HG03432 (cell line): ENCODE data around the gene IL18.
"Not testable (repeated sequence)": the region's sequence is repeated elsewhere in the genome, so short reads cannot be mapped to it uniquely, and the experiment has no call there.

Experiments used
- ATAC-seq: cut with Tn5 transposase; IDR thresholded peaks from one replicate; pipeline ENCODE4 v1.9.1; 2021; ENCODE audit warnings: mild to moderate bottlenecking, moderate library complexity; ENCODE audit not compliant: unreplicated experiment

The IL18 gene

DNA sequence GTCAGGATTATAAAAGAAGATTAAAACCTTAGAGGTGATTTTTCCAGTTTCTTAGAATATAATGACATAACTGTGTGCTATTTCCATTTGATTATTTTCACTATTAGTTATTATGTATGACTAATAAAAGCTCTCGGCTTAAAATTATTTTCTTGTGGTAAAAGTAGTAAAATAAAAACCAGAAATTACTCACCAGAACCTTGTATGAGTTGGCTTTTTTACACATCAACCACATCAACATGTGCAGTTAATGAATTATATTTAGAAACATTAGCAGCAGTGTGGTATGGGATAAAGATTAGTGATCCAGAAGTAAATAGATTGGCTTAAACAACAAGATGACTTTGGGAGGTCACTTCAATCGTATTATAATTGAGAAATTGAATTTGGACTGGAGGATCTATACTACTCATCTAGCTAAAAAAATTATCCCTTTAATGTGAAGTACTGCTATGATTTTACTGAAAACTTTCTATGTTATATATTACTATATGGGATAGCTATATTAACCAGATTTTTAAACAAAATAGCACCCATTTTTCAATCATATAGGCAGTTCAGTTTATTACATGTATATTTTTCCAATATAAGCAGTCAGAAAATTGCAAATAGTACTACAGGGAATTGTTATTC, 8.6 kb upstream of the IL18 start:
- ATAC-seq: peak; percentile 76

DNA sequence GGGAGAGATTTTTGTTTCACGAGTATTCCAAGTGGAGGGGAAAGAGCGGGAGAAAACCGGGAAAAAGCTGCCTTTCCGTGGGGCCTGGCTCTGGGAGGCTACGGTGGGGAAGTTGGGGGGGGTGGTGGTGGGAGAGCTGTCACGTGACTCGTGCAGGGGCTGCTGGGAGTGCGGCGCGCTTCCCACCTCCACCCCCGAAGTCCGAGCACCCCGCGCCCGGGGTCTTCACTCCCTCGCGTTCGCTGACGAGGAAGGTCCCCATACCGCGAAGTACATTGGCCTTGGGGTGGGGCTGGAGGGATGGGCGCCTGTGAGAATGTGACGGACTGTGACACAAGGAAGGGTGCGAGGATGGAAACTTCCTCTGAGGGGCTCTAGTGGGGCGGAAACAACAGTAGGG, 3.3 kb upstream of the IL18 start, which contains the start of gene TEX12:
TSS of gene TEX12 (plus strand) at position 228 of the 400 bp plus-strand sequence. CDS start 1,897 bp downstream, outside the sequence.
- ATAC-seq: no peak

DNA sequence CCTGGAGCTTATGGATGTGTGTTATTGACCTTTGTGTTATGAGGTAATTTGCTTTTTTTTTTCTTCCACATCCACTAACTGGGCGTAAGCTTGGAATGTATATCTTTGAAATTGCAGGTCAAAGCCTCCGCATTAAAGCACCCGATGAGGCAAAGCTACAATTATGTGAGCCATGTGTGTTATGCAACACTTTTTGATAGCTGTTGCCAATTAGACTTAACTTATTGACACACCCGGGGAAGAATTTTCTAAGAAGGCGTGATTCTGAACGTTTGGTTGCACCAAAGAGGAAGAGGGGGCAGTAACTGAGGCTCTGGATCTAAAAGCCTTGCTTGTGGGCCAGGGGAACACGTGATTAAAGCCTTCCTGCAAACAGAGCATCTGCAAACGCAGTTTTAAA, 2.7 kb upstream of the IL18 start:
- no peak for ATAC-seq

DNA sequence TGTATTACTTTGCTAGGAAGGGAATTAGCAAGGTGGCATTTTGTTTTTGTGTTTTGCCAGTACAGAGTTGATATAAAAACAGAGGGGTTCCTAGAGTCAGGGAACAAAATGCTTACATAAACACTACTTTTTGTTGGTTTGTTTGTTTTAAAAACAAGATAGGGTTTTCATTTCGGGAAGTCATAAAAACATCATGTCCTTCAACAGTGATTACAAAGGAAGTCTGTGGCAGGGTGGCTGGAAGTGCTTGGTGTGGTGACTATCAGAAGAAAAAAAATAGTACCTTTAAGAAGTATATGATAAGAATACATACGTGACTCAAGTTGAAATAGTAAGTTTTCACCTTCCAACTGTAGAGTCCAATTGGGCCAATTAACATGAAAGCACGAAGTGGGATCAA, 1.2 kb upstream of the IL18 start:
- ATAC-seq: no peak

DNA sequence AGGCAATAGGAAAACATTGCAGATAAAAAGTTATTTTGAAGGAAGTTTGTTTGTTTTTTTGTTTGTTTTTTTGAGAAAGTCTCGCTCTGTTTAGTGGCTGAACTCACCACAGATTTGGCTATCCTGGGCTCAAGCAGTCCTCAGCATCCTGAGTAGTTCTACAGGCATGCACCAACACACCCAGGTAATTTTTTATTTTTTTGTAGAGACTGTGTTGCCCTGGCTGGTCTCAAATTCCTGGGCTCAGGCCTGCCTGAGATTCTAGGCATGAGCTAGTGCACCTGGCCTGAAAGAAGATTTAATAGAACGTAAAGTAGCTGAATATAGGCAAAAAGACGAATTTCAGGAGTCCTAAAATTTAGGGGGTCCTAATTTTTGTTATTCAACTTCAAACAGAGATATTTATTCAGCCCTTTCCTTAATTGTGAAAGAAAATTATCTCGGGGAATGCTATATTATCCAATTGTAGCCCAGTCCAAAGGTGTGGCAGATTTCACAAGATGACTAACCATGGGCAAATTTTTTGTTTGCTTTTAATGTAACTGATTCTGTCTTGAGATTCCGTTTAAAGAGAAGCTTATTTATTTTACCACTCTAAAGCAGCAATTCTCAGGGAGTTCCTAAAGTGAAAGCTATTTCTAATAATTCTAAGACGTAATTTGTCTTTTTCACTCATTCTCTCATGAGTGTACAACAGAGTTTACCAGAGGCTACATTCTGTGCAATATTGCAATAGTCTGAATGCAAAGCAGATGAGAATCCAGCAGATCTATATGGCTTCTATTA, 940 bp downstream of the IL18 start:
- ATAC-seq: no peak

DNA sequence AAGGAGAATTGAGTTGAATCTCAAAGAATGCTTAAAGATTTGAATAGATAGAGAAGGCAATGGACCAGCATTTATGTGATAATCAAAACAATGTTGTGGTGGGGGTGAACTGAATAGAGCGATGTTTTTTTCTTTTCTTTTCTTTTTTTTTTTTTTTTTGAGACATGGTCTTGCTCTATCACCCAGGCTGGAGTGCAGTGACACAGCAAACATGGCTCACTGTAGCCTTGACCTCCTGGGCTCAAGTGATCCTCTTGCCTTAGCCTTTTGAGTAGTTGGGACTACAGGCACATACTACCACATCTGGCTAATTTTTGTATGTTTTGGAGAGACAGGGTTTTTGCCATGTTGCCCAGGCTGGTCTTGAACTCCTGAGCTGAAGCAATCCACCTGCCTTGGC, 1.7 kb downstream of the IL18 start:
- not testable (repeated sequence) for ATAC-seq

DNA sequence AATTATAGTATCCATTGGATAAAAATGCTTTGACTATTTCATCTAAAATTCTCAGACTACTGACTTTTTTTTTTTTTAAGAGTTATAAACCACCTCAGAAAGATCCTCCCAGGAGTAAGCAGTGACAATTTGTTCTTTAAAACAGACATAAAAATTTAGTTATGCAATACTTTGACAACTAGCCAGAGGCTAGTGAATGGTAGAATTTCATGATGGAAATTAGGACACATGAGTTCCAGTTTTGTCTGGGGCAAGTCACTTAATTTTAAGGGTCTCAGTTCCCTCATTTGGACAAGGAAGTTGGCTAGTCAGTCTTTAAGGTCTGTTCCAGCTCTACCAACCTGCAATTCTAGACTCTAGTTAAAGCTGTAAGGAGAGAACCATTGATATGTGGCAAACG, 2.9 kb downstream of the IL18 start:
- ATAC-seq: no peak

DNA sequence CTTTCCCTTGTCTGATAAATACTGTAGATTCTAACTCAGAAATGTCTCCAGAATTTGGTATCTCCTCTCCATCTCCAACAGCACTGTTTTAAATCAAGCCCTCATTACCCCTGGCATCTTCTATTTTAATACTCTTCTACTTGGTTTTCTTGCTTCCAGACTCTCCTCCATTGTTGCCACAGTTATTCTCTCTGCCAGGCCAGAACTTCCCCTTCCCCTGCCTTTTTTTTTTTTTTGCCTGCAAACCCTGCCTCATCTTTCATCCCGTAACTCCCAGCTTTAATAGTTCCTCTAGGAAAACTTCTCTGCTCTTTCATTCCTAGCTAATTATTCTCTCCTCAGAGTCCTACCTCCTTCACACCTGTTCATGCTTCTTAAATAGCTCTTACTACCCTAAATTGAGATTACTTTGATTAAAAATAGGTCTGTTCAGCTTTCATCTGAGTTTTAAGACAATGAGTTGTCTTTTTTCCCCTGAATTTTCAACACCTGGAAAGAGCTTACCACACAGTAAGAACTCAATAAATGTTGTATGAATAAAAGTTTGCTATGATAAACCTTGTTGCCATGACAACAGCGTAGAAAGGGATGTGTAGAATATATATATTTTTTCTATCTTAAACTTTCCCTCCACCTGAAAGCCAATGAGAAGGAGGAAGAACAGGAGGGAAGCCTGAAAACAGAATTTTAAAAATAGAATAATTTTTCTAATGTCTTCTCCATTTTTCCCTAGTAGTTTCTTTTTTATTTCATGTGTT, 3.6 kb downstream of the IL18 start:
- no peak for ATAC-seq

DNA sequence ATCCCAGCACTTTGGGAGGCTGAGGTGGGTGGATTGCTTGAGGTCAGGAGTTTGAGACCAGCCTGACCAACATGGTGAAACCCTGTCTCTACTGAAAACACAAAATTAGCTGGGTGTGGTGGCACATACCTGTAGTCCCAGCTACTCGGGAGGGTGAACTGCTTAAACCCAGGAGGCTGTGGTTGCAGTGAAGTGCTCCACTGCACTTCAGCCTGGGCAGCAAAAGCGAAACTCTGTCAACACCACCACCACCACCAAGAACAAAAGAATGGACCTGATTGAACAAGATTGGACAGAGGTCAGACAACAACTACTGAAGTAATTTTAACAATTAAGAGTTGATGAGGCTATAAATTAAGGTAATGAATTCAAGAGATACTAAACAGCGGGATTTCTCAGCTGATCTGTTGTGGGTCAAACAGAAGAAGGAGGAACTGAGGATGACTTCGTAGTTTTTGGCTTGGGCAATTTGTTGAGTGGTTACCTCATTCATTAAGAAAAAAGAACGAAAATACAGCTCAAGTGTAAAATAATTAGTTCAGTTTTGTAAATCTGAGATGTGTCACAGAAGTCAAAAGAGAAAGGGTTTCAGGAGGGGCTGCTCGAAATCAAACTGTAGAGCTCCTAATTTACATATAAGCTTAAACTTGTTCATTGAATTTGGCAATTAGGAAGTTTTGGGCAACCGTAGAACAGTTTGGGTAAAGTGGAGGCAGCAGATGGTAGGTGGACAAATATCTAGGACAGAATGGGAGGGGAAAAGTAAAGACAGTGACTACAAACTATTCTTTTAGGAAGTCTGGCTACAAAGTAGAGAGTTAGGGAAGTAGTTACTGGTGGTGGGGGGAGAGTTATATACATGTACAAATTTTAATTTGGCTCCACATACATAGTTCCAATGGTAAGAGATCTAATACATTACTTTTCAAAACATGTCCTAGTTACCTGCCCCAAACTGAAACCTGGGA, 4.5 kb downstream of the IL18 start:
- no peak for ATAC-seq

DNA sequence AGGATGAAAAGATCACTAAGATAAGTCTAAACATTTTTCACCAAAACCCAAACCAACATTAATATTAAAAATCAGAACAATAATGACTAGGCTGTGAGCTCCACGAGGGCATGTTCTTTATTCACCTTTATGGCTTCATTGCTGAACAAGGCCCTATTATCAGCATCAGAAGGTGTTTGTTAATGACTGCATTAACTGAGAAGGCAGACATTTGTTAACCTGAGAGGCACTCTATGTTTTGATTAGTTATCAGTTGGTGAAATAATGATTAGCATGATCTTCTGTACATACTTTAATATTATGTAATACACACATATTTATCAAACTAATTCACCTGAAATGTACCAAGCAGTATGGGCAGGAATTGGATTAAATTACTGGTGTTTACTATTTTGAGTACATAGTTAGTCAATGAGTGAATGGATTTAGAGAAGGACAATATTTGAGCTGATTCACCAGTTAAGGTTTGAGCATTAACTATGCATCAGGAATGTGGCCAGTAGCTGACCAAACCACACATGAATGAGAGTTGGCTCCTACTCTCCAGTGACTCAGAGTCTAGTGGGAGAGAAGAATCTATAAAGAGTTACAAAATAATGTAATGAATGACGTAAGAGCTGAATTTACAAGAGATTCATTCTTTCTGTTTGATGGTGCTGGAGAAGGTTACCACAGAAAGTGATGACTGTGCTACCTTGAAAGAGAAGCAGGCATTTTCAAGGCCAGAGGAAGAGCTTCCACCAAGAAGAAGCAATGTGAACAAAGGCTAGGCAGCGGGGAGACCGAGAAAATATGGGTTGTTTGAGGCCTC, 6.7 kb downstream of the IL18 start:
- ATAC-seq: no peak

DNA sequence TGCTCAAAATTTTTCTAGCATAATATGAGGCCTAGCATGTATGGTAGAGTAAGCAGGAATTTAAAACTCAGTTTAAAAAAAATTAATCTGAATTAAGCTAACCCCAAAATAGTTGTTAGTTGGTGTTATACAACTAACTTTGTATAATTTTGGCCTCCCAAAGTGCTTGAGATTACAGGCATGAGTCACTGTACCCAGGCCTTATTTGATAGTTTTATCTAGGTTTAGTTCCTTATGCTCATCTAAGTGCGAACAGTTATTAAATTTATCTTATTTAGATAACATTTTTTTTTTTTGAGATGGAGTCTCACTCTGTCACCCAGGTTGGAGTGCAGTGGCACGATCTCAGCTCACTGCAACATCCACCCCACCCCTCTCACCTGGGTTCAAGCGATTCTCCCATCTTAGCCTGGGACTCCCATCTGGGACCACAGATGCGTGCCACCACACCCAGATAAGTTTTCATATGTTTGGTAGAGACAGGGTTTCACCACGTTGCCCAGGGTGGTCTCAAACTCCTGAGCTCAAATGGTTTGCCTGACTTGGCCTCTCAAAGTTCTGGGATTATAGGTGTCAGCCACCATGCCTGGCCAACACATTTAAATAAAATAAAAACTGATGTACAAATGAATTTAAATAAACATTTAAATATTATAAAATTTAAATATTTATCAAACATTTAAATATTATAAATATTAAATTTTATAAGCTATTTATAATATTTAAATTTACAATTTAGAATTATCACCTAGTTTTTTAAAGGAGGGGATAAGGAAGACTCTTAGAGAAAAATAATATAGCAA, 7.5 kb downstream of the IL18 start:
- no peak for ATAC-seq

DNA sequence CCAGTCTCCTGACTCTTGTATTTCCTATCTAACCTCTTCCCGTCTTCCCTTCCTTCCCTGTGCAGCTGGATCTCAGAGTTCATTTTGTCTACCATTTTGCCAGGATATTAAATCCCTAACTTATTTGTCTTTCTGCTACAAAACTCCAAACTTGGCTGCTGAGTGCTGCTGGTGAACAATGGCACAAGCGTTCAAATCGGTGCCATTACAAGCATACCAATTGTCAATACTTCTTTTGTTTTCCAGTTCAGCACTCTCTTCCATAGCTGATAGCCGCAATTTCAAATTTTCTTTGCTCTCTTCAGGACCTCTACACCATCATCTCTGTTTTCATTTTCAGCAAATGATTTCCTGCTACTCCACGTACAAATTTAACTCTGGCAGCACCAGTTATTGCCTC, 13.4 kb downstream of the IL18 start:
- ATAC-seq: no peak

DNA sequence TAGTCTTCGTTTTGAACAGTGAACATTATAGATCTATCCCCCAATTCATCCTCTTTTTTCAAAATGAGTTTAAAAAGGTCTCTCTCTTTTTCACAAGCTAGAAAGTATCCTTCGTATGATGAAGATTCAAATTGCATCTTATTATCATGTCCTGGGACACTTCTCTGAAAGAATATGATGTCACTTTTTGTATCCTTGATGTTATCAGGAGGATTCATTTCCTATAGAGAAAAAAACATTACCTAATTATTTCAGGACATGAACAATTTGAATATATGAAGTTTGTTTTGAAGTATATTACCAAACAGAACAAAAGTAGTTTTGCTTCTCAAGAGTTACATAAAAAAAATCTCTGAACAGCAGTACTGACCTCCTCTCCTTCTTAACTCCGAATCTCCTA, 20.3 kb downstream of the IL18 start:
- ATAC-seq: no peak

DNA sequence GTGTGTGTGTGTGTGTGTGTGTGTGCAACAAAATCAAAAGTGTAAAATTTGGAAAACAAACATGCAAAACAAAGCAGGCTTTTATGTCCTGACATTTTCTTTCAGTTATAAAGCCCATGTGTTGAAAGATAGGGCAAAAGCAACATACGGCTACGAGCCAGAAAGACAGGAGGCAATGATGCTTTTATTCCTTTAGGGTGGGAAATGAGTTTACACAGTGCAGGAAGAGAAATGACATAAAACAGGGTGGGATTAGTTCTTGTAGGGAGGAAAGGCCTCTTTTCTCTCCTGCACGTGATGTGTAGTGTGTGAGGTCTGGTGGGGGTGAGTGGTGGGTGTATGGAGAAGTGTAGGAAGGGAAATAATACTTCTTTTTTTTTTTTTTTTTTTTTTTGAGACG, 29.4 kb downstream of the IL18 start:
- no peak for ATAC-seq

DNA sequence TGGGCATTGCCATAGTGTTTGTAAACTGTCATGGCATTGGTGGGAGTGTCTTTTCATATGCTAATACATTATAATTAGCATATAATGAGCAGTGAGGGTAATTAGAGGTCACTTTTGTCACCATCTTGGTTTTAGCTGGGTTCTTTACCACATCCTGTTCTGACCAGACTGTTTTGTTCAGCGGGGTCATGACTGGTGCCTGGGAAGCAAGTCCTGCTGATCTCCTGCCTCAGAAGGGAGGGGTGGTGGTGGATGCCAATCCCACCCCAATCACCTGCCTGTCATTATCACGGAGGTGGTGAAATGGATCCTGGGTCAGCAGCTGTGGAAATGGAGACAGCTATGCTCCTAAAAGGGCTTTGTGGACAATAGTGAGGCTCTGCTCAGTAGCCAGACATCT, 31.2 kb downstream of the IL18 start:
- no peak for ATAC-seq

DNA sequence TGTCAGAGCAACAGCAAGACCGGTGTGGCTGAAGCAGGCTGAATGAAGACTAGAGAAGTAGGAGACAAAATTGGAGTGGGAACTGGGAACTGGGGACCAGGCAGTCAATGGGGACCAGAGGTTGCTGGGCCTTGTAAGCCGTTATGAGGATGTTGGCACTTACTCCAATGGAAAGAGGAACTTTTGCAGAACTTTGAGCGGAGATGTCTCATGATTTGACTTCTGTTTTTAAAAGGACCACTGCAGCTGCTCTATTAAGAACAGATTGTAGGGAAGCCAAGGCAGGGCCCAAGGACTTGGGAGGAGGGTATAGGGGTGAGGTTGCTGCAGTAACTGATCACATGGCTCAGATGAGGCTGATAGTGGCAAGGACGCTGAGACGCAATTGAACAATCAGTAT, 34.2 kb downstream of the IL18 start:
- no peak for ATAC-seq

DNA sequence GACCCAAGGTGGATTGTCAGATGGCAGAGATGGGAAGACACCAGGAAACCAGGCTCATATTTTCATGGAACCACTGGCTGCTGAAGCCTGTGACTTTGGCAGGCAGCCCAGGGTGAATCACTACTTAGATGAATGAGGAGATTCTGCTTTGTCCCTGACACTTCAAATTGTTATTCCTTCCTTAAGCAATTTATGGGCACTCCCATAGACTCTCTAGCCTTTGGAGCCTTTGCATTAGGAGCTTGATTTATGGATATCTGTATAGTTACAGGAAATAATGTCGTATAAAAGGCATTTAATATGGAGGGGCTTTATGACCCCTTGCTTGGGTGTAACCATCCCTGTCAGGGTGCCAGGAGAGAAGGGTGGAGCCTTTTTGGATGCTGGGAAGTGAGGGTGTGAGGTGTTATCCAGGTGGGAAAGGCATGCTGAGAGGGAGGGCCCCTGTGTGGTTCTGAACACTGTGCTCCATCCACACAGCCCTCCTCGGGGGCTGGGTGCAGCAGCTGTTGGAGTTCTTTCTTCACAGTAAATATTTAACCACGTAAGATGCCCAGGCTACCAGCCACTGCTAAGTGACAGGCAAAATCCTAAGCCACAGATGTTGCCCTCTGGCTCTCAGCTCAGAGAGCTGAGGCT, 35.3 kb downstream of the IL18 start:
- ATAC-seq: no peak

DNA sequence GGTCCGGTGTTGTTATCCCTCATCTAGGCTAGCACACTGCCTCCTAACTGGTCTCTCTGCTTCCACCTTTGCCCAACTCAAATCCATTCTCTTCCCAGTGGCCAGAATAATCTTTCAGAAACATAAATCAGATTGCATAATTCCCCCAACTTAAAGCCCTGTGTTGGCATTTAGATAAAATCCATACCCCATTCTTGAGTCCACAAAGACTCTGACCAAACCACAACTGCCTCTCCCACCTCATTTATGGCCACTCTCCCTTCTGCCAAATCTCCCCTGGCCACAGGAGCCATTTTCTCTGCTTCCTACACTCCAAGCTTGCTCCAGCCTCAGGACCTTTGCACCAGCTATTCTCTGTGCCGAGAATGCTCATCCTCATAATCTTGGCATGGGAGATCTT, 36.8 kb downstream of the IL18 start:
- ATAC-seq: no peak

DNA sequence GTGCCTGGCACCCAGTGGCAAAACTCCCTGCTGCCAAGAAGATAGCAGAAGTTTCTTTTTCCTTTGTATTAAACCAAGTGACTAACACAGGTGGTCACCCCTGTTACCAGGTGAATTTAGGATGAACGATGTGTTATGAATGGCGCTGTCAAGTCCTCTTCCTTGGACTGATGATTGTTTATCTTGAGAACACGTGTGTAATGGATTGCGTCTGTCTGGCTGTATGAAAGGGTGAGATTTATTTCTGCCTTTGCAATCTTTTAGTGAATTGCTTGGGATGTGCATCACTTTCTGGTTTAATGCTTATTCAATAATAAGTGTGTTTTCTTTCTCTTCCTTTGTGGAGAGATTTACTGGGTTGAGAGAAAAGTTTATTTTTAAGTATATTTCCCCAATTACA, 40.8 kb downstream of the IL18 start:
- ATAC-seq: no peak
